ENCODE measurements around the gene KATNAL2.
A peak's percentile ranks its signal among the peaks of the same experiment; 100 is the strongest.
"Not testable (repeated sequence)": the region's sequence is repeated elsewhere in the genome, so short reads cannot be mapped to it uniquely, and the experiment has no call there.

The KATNAL2 gene

DNA sequence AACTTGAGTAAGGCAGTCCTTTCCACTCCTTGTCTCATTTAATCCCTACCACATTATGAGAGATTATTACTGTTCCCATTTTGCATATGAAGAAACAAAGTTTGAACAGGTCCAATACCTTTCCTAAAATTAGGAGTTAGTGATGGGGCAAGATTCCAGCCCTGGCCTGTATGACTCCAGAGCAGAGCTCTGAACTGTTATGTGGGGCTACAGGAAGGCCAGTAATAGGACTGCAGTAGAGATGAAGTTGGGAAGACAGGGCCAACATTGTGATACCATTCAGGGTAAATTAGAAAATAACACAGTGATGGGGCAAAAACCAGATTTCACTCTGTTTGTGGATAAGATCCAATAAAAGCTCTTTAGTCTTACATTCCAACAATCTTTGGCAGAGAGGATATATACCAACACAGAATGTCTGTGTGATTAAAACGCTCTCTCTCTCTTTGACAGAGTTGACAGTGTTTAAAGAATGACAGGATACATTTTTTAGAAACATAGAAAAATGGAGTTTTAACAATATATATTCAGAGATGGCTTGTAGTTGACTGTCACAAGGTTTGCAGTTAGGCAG, 22.7 kb downstream of the KATNAL2 start:
- DNase-seq, result no peak

DNA sequence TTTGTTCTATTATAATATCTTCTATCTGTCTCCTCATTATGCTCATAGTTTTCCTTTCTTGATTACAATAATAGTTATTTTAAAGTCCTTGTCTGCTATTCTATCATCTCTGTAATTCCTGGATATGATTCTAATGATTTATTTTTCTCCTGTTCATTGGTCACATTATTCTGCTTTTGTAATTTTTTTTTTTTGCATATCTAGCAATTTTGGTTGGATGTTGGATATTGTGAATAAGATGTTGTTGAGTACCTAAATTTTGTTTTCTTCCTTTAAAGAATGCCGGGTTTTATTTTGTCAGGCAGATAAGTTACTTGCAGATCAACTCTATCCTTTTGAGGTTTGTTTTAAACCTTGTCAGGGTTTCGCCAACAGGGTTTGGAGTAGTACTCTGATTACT, 25.2 kb downstream of the KATNAL2 start:
- no peak for DNase-seq

DNA sequence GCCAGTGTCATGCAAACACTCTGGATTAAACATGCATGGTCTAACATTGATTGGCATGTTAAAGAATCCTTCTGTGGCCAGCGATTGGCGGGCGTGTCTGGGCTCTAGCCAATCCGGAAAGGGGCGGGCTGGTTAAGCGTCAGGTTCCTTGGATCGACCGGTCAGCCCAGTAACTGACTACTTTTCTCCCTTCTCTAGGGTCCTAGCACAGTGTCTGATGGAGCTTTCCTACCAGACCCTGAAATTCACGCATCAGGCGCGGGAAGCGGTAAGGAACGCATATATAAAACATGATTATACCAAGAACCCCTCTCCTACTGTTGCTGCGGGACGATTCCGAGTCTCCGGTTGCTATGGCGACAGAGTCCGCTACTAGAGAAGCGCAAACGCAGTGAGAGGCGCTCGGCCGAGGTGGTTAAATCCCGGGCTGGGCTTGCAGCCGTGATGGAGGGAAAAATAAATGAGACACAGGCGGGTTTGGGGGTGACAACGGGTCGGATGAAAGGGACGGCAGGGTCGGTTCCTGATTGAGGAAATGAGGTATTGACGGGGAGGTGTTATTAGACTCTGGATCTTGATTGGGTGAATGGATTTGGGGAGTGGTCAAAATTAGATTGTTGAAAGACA, 29.4 kb downstream of the KATNAL2 start:
- DNase-seq, result peak; percentile 67

DNA sequence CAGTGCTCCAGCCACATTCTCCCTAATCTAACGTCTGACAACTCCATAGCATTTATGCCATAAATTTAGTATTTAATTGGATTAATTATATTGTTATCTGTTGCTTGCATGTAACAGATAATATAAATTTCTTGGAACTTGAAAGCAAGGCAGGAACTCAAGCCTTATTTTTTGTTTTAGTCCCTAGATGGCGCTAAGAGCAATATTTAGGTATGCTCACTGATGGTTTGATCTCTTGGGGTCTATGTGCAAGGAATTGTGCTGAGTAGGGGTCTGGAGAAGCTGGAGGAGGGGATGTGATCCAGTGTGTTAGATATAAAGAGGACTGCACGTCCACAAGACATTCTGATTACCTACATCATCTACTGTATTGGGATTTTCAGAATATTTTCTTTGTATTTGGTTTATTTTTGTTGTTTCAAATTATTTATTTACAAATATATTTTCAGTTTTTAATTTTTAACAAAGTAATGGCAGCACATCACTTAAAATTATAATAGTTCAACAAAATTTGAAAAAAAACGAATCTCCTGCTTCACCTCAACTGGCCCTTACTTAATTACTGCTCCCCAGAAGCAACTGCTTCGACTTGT, 32.8 kb downstream of the KATNAL2 start:
- peak; percentile 11 for DNase-seq

DNA sequence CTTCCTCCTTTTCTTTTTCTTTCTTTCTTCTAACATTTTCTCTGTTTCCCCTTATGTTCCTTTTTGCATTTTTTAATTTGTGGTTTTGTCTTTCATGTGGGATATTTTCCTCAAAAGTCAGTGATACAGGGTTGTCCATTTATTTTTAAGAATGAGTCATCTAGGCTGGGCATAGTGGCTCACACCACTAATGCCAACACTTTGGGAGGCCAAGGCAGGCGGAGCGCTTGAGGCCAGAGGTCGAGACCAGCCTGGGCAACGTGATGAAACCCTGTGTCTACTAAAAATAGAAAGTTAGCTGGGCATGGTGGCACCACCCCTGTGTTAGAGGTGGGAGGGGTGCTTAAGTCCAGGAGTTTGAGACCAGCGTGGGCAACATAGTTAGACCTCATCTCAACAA, 35.8 kb downstream of the KATNAL2 start:
- DNase-seq, result no peak

DNA sequence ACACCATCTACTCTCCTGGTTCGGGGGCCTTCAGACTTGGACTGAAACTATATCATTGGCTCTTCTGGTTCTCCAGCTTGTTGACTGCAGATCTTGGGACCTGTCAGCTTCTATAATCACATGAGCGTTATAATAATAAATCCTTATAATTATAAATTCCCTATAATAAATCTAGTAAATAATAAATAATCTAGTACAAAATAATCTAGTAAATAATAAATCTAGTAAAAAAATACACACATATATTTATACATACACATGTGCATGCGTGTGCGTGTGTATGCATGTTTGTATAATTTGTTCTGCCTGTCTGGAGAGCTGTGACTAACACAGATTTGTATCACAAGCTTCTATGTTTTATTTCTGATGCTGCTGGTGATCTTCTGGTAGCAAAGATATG, 40.8 kb downstream of the KATNAL2 start:
- no peak for DNase-seq

DNA sequence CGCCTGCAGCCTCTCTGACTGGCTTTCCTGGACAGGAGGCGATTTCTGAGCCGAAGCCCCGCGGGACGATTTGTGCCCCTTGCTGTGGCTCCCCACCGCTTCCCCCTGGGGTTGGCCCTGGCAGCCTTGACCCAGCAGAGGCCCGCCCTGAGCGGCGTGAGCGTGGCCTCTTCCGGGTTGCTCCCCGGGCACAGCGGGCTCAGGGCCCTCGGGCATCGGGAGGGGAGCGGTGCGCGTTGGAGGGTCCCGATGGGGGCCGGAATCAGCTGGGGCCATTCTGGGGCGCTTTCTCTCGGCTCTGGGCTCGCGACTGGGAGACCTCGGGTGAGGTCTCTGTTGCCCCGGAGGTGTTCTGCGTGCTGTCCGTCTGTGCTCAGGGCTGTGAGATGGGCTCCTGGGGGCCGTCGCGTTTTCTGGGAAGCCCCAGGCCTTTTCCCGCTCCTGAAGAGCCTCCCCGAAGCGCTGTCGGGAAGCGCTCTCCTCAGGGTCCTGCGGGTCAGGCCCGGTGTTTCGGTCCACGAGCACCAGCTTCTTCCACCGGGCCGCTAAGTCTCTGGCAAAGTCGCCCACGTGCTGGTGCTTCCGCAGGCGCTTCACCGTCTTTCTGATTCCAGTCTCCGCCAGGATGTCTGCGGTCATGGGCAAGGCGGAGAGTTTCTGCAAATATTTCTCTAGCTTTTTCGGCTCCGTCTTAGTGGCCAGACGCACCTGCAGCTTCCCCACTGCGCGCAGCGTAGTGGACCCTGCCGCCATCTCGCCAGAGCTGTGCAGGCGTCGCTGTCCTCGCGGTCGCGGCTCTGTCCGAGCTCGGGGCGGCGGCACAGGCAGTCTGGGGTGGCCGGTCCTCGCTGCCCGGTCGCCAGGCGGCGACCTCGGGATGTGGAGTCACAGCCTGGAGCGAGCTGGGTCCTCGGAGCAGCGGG, 46.5 kb downstream of the KATNAL2 start:
- not testable (repeated sequence) for DNase-seq

DNA sequence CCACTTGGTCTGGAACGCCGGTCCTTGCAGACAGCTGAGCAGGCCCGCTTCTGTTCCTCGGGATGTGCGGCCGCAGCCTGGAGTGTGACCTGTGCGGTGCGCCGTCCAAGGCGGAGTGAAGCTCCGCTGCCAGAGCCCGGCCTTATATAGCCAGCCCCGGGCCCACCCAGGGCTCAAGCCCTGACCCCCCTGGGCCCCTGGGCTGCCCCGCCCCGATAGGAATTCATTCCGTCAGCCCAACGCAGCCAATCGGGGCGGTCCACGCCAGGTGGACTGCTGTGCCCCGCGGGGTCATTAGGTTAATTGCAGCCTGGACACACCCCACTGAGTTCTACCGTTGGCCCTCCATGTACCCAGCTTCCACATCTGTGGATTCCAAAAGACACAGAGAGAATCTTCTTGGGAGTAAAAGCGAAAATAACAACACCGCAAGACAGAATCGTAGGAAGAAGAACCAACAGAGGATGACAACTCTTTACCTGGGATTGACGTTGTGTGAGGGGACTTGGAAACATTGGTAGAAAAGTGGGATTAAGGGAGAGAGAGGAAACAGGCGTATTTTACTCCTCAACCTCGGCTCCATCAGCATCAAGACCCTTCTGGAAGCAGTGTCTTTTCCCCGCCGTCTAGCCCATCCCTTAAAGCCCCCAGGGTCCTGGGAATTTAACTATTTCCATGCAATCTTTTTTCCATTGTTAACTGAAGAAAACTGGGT, 47.3 kb downstream of the KATNAL2 start:
- not testable (repeated sequence) for DNase-seq

DNA sequence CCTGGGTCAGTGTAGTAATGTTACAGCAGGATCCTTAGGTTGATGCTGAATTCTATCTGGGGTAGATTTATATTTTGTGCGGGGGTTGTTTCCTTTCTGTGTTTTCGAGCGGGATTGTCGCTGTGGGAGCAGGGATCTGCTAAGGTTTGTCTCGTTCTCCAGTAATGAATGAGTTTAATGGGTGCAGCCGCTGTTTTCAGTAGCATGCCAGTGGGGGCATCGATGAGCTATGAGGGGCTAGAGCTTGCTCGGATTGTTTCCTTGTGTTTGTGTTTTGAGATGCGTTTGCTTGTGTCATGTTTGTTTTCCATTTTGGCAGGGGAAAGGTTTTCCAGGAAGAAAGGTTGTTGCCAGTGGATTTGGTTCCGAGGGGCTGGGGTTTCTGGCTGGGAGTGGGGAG, 48.9 kb downstream of the KATNAL2 start:
- not testable (repeated sequence) for DNase-seq

DNA sequence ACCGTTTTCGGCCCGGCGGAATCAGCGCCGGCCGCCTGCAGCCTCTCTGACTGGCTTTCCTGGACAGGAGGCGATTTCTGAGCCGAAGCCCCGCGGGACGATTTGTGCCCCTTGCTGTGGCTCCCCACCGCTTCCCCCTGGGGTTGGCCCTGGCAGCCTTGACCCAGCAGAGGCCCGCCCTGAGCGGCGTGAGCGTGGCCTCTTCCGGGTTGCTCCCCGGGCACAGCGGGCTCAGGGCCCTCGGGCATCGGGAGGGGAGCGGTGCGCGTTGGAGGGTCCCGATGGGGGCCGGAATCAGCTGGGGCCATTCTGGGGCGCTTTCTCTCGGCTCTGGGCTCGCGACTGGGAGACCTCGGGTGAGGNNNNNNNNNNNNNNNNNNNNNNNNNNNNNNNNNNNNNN, 52.1 kb downstream of the KATNAL2 start:
- DNase-seq, result not testable (repeated sequence)

DNA sequence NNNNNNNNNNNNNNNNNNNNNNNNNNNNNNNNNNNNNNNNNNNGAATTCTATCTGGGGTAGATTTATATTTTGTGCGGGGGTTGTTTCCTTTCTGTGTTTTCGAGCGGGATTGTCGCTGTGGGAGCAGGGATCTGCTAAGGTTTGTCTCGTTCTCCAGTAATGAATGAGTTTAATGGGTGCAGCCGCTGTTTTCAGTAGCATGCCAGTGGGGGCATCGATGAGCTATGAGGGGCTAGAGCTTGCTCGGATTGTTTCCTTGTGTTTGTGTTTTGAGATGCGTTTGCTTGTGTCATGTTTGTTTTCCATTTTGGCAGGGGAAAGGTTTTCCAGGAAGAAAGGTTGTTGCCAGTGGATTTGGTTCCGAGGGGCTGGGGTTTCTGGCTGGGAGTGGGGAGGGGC, 102.5 kb downstream of the KATNAL2 start:
- not testable (repeated sequence) for DNase-seq

DNA sequence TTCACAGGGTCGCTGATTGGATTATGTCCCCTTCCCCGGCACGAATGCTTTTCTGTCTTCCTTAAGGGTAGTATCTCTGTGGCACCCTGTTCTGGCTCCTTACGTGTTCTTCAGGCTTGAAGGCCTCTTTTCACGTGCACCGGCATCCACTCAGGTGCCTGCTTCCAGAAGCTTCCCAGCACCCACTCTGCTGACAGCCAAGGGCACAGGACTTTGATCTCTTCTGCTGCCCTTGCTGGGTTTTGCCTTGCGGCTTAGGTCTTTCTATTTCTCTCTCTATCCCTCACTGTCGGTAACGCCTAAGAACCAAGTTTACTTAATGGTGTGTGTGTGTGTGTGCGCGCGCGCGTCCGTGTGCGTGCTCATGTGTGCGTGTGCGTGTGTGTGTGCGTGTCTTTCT, 103.4 kb downstream of the KATNAL2 start:
- not testable (repeated sequence) for DNase-seq

DNA sequence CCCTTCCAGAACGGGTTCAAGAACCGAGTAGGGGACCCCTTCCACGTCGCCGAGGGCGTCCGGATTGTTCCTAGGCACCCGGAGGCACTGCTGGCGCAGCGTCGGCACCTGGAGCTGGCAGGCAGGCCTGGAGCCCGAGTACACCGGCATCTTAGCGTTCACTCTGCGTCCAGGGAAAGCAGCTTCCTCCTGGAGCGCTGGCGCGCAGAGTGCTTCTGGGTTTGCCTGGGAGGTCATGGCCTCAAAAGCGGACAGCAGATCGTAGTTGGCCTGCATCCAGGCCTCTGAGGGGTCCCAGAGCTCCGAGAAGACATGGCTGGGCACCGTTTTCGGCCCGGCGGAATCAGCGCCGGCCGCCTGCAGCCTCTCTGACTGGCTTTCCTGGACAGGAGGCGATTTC, 105.4 kb downstream of the KATNAL2 start:
- not testable (repeated sequence) for DNase-seq

DNA sequence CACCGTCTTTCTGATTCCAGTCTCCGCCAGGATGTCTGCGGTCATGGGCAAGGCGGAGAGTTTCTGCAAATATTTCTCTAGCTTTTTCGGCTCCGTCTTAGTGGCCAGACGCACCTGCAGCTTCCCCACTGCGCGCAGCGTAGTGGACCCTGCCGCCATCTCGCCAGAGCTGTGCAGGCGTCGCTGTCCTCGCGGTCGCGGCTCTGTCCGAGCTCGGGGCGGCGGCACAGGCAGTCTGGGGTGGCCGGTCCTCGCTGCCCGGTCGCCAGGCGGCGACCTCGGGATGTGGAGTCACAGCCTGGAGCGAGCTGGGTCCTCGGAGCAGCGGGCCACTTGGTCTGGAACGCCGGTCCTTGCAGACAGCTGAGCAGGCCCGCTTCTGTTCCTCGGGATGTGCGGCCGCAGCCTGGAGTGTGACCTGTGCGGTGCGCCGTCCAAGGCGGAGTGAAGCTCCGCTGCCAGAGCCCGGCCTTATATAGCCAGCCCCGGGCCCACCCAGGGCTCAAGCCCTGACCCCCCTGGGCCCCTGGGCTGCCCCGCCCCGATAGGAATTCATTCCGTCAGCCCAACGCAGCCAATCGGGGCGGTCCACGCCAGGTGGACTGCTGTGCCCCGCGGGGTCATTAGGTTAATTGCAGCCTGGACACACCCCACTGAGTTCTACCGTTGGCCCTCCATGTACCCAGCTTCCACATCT, 106.5 kb downstream of the KATNAL2 start:
- not testable (repeated sequence) for DNase-seq

DNA sequence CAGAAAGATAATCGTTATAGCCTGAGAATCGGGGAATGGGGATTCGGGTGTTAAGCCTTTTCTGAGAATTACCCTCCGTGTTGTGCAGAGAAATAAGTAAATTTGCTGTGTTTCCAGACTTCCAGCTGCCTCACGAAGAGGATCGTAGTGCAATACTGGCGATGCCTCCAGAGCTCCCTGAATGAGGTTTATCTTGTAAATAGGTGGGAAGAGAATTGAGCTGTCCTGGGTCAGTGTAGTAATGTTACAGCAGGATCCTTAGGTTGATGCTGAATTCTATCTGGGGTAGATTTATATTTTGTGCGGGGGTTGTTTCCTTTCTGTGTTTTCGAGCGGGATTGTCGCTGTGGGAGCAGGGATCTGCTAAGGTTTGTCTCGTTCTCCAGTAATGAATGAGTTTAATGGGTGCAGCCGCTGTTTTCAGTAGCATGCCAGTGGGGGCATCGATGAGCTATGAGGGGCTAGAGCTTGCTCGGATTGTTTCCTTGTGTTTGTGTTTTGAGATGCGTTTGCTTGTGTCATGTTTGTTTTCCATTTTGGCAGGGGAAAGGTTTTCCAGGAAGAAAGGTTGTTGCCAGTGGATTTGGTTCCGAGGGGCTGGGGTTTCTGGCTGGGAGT, 108.3 kb downstream of the KATNAL2 start:
- not testable (repeated sequence) for DNase-seq

DNA sequence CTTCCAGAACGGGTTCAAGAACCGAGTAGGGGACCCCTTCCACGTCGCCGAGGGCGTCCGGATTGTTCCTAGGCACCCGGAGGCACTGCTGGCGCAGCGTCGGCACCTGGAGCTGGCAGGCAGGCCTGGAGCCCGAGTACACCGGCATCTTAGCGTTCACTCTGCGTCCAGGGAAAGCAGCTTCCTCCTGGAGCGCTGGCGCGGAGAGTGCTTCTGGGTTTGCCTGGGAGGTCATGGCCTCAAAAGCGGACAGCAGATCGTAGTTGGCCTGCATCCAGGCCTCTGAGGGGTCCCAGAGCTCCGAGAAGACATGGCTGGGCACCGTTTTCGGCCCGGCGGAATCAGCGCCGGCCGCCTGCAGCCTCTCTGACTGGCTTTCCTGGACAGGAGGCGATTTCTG, 111.3 kb downstream of the KATNAL2 start:
- not testable (repeated sequence) for DNase-seq

DNA sequence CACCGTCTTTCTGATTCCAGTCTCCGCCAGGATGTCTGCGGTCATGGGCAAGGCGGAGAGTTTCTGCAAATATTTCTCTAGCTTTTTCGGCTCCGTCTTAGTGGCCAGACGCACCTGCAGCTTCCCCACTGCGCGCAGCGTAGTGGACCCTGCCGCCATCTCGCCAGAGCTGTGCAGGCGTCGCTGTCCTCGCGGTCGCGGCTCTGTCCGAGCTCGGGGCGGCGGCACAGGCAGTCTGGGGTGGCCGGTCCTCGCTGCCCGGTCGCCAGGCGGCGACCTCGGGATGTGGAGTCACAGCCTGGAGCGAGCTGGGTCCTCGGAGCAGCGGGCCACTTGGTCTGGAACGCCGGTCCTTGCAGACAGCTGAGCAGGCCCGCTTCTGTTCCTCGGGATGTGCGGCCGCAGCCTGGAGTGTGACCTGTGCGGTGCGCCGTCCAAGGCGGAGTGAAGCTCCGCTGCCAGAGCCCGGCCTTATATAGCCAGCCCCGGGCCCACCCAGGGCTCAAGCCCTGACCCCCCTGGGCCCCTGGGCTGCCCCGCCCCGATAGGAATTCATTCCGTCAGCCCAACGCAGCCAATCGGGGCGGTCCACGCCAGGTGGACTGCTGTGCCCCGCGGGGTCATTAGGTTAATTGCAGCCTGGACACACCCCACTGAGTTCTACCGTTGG, 112.4 kb downstream of the KATNAL2 start:
- DNase-seq, result not testable (repeated sequence)

DNA sequence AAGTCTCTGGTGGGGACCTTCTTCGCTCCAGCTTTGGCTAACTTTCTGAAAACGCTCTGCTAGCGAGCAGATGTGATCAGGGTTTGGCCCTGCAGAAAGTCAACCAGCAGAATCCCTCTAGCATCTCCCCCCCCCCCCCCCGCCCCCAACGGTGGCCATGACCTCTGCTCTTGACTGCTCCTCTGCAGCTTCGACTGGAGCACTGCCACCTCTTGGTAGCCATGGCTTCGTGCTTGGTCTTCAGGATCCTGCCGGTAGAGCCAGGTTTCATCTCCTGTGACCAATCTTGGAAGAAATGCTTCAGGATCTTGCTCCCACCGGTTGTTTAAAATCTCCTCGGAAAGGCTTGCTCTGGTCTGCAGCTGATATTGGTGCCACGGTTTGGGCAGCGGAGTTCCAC, 113.5 kb downstream of the KATNAL2 start:
- not testable (repeated sequence) for DNase-seq

DNA sequence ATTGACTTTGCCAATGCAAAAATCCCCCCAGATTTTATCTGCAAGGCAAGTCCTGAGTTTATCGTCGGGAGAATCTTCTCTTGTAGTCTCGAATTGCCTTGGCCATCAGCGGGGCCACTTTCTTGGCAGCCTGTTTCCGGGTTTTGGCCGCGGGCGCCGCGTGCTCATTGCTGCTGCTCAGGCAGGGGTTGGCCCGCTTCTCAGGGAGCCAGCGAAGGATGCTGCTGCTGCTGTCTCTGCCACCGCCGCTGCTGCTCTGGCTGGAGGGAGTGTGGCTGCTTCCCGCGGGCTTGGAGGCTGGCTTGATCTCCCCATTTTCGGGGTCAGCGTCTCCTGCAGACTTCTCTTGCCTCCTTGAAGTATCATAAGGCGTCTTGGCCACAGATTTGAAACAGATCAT, 115.5 kb downstream of the KATNAL2 start:
- no peak for DNase-seq

DNA sequence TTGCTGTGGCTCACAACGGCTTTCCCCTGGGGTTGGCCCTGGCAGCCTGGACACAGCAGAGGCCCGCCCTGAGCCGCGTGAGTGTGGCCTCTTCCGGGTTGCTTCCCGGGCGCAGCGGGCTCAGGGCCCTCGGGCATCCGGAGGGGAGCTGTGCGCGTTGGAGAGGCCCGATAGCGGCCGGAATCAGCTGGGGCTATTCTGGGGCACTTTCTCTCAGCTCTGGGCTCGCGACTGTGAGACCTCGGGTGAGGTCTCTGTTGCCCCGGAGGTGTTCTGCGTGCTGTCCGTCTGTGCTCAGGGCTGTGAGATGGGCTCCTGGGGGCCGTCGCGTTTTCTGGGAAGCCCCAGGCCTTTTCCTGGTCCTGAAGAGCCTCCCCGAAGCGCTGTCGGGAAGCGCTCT, 117.2 kb downstream of the KATNAL2 start:
- DNase-seq, result not testable (repeated sequence)

DNA sequence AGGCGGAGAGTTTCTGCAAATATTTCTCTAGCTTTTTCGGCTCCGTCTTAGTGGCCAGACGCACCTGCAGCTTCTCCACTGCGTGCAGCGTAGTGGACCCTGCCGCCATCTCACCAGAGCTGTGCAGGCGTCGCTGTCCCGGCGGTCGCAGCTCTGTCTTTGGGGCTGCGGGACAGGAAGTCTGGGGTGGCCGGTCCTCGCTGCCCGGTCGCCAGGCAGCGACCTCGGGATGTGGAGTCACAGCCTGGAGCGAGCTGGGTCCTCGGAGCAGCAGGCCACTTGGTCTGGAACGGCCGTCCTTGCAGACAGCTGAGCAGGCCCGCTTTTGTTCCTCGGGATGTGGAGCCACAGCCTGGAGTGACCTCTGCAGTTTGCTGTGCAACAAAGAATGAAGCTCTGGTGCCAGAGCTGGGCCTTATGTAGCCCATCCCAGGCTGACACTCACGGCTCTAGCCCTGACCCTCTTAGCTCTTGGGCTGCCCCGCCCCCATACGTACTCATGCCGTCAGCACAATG, 117.8 kb downstream of the KATNAL2 start, which contains the start of gene ELOA2:
ELOA2 (minus strand) TSS at position 466 of the 516 bp plus-strand sequence; CDS start at position 109, 357 bp downstream.
- DNase-seq, result no peak
